Measurements from ENCODE around the gene EIF3K. TPM values are rescaled to one million over a fixed set of nuclear protein-coding genes. Genes with fewer than 3 reads are reported as not detected.
A peak's percentile ranks its signal among the peaks of the same experiment; 100 is the strongest.
"Not testable (repeated sequence)": the region's sequence is repeated elsewhere in the genome, so short reads cannot be mapped to it uniquely, and the experiment has no call there.

The EIF3K gene
- total and polyA plus RNA-seq, 4 experiments from 2014 or later, result 320 to 424 (median 352) TPM

GRCh38 chr19:38617764-38618589 lies 1.0 kb upstream of the EIF3K start, which contains the start of gene MAP4K1:
Gene MAP4K1, minus strand, starts transcription at chr19:38617953. Its CDS starts 58 bp downstream, at chr19:38617895.
- H3K27me3 Mint-ChIP-seq, result no peaks in the 10 kb centered on the region
- intact Hi-C loops (cut with micrococcal nuclease), result loop anchor here (1.0 to 10.0 kb wide), 4 partner anchors 61 to 243 kb away; partner anchors contain the start of genes FAM98C and PSMD8
- Histone ChIP-seq H3K4me3 (ENCODE audit: low read length in 2 of 2) (peak within 1 kb of the TSS; percentile 97 to 99), H3K27ac (ENCODE audit: low read depth, low read length) (peak within 1 kb of the TSS; percentile 90), H3K9me3 (ENCODE audit: control insufficient read depth in 1 of 2, low read length in 2 of 2) (no peaks in the 10 kb centered on the region), H3K36me3 (ENCODE audit: insufficient read depth, low read length) (peaks cover 40% of the 10 kb centered on the region), H3K4me1 (ENCODE audit: insufficient read depth, low read length) (peaks cover 64% of the 10 kb centered on the region), H3K27me3 (ENCODE audit: insufficient read depth, low read length) (no peaks in the 10 kb centered on the region)
- peaks cover 33 to 67% (median 50%) of the 10 kb centered on the region in 4 donors for H3K4me1 Mint-ChIP-seq
- peaks cover 26 to 74% of the 10 kb centered on the region in 2 donors for H3K36me3 Mint-ChIP-seq
- ChIA-PET CTCF (ENCODE audit: partially characterized antibody) (interaction anchor here (0.6 to 6.6 kb wide), 19 partner anchors 11 to 315 kb away, joined by 3 to 55 read pairs (median 4); partner anchors contain the start of genes FAM98C, MRPS12 and SARS2), POLR2A (ENCODE audit: partially characterized antibody) (interaction anchor here (0.9 to 3.3 kb wide), 35 partner anchors 10 to 313 kb away, joined by 3 to 36 read pairs (median 6); partner anchors contain the start of genes ACTN4, FAM98C, GGN and HNRNPL)
- peak within 1 kb of the TSS; percentile 95 to 100 (median 100) for H3K4me3 Mint-ChIP-seq
- DNase-seq, result peak; percentile 59 to 84 (median 65)
- H3K9me3 Mint-ChIP-seq, result no peaks in the 10 kb centered on the region
- peak within 1 kb of the TSS; percentile 93 to 100 (median 99) for H3K27ac Mint-ChIP-seq

DNA sequence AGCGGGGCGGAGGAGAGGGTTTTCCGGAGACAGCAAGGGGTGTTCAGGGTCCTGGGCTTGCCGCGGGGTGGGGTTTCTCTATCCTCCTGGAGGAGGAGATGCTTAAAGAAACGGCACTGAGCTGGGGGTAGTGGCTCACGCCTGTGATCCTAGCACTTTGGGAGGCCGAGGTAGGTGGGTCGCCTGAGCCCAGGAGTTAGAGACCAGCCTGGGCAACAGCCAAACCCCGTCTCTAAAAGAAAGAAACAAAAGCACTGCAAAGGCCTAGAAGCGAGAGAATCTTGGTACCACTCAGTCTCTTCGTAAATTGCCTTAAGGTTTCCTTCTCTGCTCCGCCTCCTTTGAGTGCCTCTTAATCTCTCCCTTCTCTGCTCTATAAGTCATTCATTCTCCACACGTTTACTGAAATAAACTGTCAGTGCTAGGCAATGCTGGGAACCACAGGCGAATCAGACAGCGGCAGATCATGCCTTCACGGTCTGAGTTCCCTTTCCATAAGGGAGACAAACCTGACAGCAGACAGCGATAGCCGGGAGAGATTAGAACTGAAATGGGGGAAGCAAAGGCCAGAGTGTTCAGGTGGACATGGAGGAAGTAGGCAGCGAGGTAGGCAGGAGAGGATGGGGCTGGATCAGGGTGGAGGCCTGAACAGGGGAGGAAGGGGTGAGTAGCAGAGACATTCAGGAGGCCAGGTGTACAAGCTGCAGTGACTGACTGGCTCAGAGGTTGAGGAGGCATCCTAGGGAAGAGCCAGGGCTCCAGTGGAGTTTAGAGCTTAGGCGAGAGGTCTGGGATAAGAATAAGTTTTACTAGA lies 580 bp downstream of the EIF3K start:
- Histone ChIP-seq H3K27ac (ENCODE audit: low read depth, low read length) (peak overlapping the region; percentile 90), H3K4me3 (ENCODE audit: low read length in 2 of 2) (peak overlapping the region; percentile 97 to 99), H3K9me3 (ENCODE audit: control insufficient read depth in 1 of 2, low read length in 2 of 2) (no peaks in the 10 kb centered on the region), H3K36me3 (ENCODE audit: insufficient read depth, low read length) (peaks cover 40% of the 10 kb centered on the region), H3K27me3 (ENCODE audit: insufficient read depth, low read length) (no peaks in the 10 kb centered on the region), H3K4me1 (ENCODE audit: insufficient read depth, low read length) (peaks cover 49% of the 10 kb centered on the region)
- ChIA-PET POLR2A (ENCODE audit: partially characterized antibody) (interaction anchor here (0.5 to 3.3 kb wide), 30 partner anchors 9 to 311 kb away, joined by 3 to 36 read pairs (median 6); partner anchors contain the start of genes ACTN4, FAM98C, GGN and HNRNPL), CTCF (ENCODE audit: partially characterized antibody) (interaction anchor here (0.5 to 6.6 kb wide), 15 partner anchors 11 to 359 kb away, joined by 3 to 55 read pairs (median 4); partner anchors contain the start of genes ECH1, FAM98C, MRPS12 and SARS2)
- Mint-ChIP-seq H3K4me3 (peak overlapping the region; percentile 95 to 100 (median 100)), H3K9me3 (no peaks in the 10 kb centered on the region), H3K36me3 (peaks cover 25 to 76% of the 10 kb centered on the region in 2 donors), H3K4me1 (peaks cover 28 to 60% (median 42%) of the 10 kb centered on the region in 4 donors), H3K27me3 (no peaks in the 10 kb centered on the region), H3K27ac (peak overlapping the region; percentile 93 to 100 (median 99))
- DNase-seq, result no peak
- intact Hi-C loops (cut with micrococcal nuclease), result loop anchor here (1.0 to 10.0 kb wide), 6 partner anchors 15 to 280 kb away; partner anchors contain the start of genes FAM98C, NFKBIB, PSMD8 and SIRT2

GRCh38 chr19:38624822-38625221 lies 5.8 kb downstream of the EIF3K start:
- no peak overlapping the region for H3K27ac ChIP-seq (ENCODE audit: low read depth, low read length)
- Mint-ChIP-seq H3K36me3 (peaks cover 44 to 71% of the 10 kb centered on the region in 2 donors), H3K9me3 (peaks cover 0 to 4% (median 0%) of the 10 kb centered on the region in 8 donors), H3K27ac (peak overlapping the region in 2 of 7 donors; percentile 54 to 57), H3K4me1 (peaks cover 5 to 11% (median 9%) of the 10 kb centered on the region in 4 donors), H3K27me3 (no peaks in the 10 kb centered on the region), H3K4me3 (no peak overlapping the region)
- POLR2A ChIA-PET (ENCODE audit: partially characterized antibody), result interaction anchor here (1.3 kb wide), 1 partner anchor 80 kb away, joined by 4 read pairs; no protein-coding TSS in a partner anchor
- CTCF ChIA-PET (ENCODE audit: partially characterized antibody), result interaction anchor here (0.7 to 2.0 kb wide), 2 partner anchors 10 to 222 kb away, joined by 3 to 9 read pairs; partner anchors contain the start of gene FAM98C
- peaks cover 7% of the 10 kb centered on the region for H3K4me1 ChIP-seq (ENCODE audit: insufficient read depth, low read length)
- peaks cover 49% of the 10 kb centered on the region for H3K36me3 ChIP-seq (ENCODE audit: insufficient read depth, low read length)
- DNase-seq, result no peak
- intact Hi-C loops (cut with micrococcal nuclease), result no loop called here
- no peaks in the 10 kb centered on the region for H3K27me3 ChIP-seq (ENCODE audit: insufficient read depth, low read length)
- H3K9me3 ChIP-seq (ENCODE audit: control insufficient read depth in 1 of 2, low read length in 2 of 2), result no peaks in the 10 kb centered on the region
- H3K4me3 ChIP-seq (ENCODE audit: low read length in 2 of 2), result no peak overlapping the region

DNA sequence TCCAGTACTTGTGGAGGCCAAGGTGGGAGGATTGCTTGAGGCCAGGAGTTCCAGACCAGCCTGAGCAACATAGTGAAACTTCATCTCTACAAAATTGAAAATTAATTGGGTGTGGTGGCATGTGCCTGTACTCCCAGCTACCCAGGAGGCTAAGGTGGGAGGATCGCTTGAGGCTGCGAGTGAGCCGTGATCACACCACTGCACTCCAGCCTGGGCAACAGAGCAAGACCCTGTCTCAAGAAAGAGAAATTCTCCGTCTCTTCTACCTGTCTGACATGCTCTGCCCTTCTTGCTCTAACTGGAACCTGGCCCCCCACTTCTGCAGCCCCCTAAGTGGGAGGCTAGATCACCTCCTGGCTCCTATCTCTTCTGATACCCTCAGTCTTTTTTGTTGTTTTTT lies 7.4 kb downstream of the EIF3K start:
- Histone ChIP-seq H3K4me3 (ENCODE audit: low read length in 2 of 2) (no peak overlapping the region), H3K36me3 (ENCODE audit: insufficient read depth, low read length) (peaks cover 38% of the 10 kb centered on the region), H3K27me3 (ENCODE audit: insufficient read depth, low read length) (no peaks in the 10 kb centered on the region), H3K27ac (ENCODE audit: low read depth, low read length) (no peak overlapping the region), H3K4me1 (ENCODE audit: insufficient read depth, low read length) (no peaks in the 10 kb centered on the region), H3K9me3 (ENCODE audit: control insufficient read depth in 1 of 2, low read length in 2 of 2) (no peaks in the 10 kb centered on the region)
- ChIA-PET CTCF (ENCODE audit: partially characterized antibody) (interaction anchor here (2.0 kb wide), 1 partner anchor 9 kb away, joined by 9 read pairs; no protein-coding TSS in a partner anchor), POLR2A (ENCODE audit: partially characterized antibody) (no interaction called here)
- Mint-ChIP-seq H3K27ac (peak overlapping the region in 1 of 7 donors; percentile 30), H3K4me3 (no peak overlapping the region), H3K9me3 (peaks cover 0 to 4% (median 0%) of the 10 kb centered on the region in 8 donors), H3K4me1 (peaks cover 0 to 3% (median 3%) of the 10 kb centered on the region in 4 donors), H3K27me3 (no peaks in the 10 kb centered on the region), H3K36me3 (peaks cover 52 to 76% of the 10 kb centered on the region in 2 donors)
- intact Hi-C loops (cut with micrococcal nuclease), result no loop called here
- no peak for DNase-seq

DNA sequence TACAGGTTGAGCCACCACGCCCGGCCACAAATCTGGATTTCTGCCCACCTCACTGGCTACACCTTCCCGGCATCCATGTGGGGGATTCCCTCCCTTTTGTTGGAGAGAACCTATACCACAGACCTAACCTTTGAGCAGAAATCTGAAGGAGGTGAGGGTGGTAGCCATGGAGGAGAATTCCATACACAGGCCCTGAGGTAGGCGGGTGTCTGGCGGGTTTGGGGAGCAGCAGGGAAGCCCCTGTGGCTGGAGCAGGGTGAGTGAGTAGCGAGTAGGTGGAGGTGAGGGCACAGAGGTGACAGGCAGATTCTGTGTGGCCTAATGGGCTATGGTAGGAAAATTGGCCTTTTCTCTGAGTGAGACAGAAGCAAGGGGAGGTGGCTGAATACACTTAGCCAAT lies 10.6 kb downstream of the EIF3K start:
- Histone ChIP-seq H3K4me3 (ENCODE audit: low read length in 2 of 2) (no peak overlapping the region), H3K27ac (ENCODE audit: low read depth, low read length) (no peak overlapping the region), H3K36me3 (ENCODE audit: insufficient read depth, low read length) (peaks cover 27% of the 10 kb centered on the region), H3K27me3 (ENCODE audit: insufficient read depth, low read length) (no peaks in the 10 kb centered on the region), H3K4me1 (ENCODE audit: insufficient read depth, low read length) (peaks cover 3% of the 10 kb centered on the region), H3K9me3 (ENCODE audit: control insufficient read depth in 1 of 2, low read length in 2 of 2) (no peaks in the 10 kb centered on the region)
- ChIA-PET CTCF (ENCODE audit: partially characterized antibody) (interaction anchor here (0.7 to 2.0 kb wide), 5 partner anchors 85 to 300 kb away, joined by 4 to 7 read pairs (median 4); partner anchors contain the start of gene FAM98C), POLR2A (ENCODE audit: partially characterized antibody) (no interaction called here)
- Mint-ChIP-seq H3K4me3 (no peak overlapping the region), H3K36me3 (peaks cover 47 to 65% of the 10 kb centered on the region in 2 donors), H3K9me3 (peaks cover 0 to 5% (median 0%) of the 10 kb centered on the region in 8 donors), H3K27me3 (no peaks in the 10 kb centered on the region), H3K27ac (no peak overlapping the region), H3K4me1 (peaks cover 3 to 9% (median 4%) of the 10 kb centered on the region in 4 donors)
- DNase-seq, result no peak
- intact Hi-C loops (cut with micrococcal nuclease), result no loop called here

DNA sequence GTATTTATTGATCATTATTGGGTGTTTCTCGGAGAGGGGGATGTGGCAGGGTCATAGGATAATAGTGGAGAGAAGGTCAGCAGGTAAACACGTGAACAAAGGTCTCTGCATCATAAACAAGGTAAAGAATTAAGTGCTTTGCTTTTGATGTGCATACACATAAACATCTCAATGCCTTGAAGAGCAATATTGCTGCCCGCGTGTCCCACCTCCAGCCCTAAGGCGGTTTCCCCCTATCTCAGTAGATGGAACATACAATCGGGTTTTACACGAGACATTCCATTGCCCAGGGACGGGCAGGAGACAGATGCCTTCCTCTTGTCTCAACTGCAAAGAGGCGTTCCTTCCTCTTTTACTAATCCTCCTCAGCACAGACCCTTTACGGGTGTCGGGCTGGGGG lies 12.3 kb downstream of the EIF3K start:
- H3K4me3 Mint-ChIP-seq; H3K9me3 Mint-ChIP-seq; H3K27me3 ChIP-seq (ENCODE audit: insufficient read depth, low read length); intact Hi-C loops (cut with micrococcal nuclease); CTCF ChIA-PET (ENCODE audit: partially characterized antibody); H3K27me3 Mint-ChIP-seq; DNase-seq; H3K27ac ChIP-seq (ENCODE audit: low read depth, low read length); H3K9me3 ChIP-seq (ENCODE audit: control insufficient read depth in 1 of 2, low read length in 2 of 2); POLR2A ChIA-PET (ENCODE audit: partially characterized antibody); H3K4me3 ChIP-seq (ENCODE audit: low read length in 2 of 2): not testable (repeated sequence)
- Mint-ChIP-seq H3K4me1 (peaks cover 5 to 27% (median 17%) of the 10 kb centered on the region in 4 donors), H3K36me3 (peaks cover 40 to 59% of the 10 kb centered on the region in 2 donors), H3K27ac (peak overlapping the region in 3 of 7 donors; percentile 13 to 68 (median 43))
- Histone ChIP-seq H3K4me1 (ENCODE audit: insufficient read depth, low read length) (peaks cover 20% of the 10 kb centered on the region), H3K36me3 (ENCODE audit: insufficient read depth, low read length) (peaks cover 27% of the 10 kb centered on the region)

All from CD4-positive, alpha-beta memory T cell (primary cell).